Right cardiac atrium (tissue), 5 donors: ENCODE measurements around the gene SRXN1. TPM values are rescaled to one million over a fixed set of nuclear protein-coding genes. Genes with fewer than 3 reads are reported as not detected.

Source experiments
- ATAC-seq, 2 donors: fragments of 200-7000 bp; cut with Tn5 transposase; one replicate each; pipeline versions ENCODE4 v1.8.0 to v1.9.1; 2020; ENCODE audit warnings: moderate library complexity in 2 of 2, mild to moderate bottlenecking in 1 of 2
- DNase-seq, 3 donors: peaks; one replicate each; pipeline ENCODE4 v3.0.0-alpha.2; 2020
- H3K27ac ChIP-seq: one replicate; pipeline ENCODE4 v1.5.1; 2013; ENCODE audit warnings: mild to moderate bottlenecking, low read length, control low read depth, moderate library complexity
- H3K27me3 ChIP-seq: one replicate; pipeline ENCODE4 v1.6.1; 2013; ENCODE audit not compliant: control insufficient read depth, insufficient read depth
- H3K4me1 ChIP-seq: one replicate; pipeline ENCODE4 v1.6.1; 2013; ENCODE audit warnings: low read length; ENCODE audit not compliant: control insufficient read depth, insufficient read depth
- H3K4me3 ChIP-seq: one replicate; pipeline ENCODE4 v1.5.1; 2013; ENCODE audit warnings: low read length, control low read depth
- H3K9me3 ChIP-seq: one replicate; pipeline ENCODE4 v1.6.1; 2013; ENCODE audit warnings: low read length; ENCODE audit not compliant: control insufficient read depth
- WGBS: extraction: QIAGEN DNeasy Blood & Tissue Kit; methylation state at CpG from one replicate; pipeline ENCODE4 v1.1.7; 2013; 5-methylcytosine and 5-hydroxymethylcytosine counted together
- intact Hi-C, 4 donors: fragments of 100-400 bp; cut with DNase I; formaldehyde crosslinking; loops; one replicate each; pipeline versions ENCODE4 v1.11.0 to v1.14.0; 2022 to 2023
- polyA plus RNA-seq: library from polyadenylated mRNA; stranded (reverse); fragments of 200-250 nt; gene quantifications from one replicate; pipeline ENCODE4 v1.2.3, GENCODE V29; 2013
- total RNA-seq, 4 donors: library from RNA; stranded (reverse); fragmentation: NEBNext Ultra II Directional; extraction: Animal tissue kit (Norgen Biotek cat#: 25700); gene quantifications; one replicate each; pipeline ENCODE4 v1.2.1, GENCODE V29; 2021
- donor health status: healthy with polysubstance abuse.
- donor health status: DM: no; HTN: yes; CAD: no.
- donor health status: DM: no; HTN: no; CAD: no.
- donor health status: DM: no; HTN: yes; CAD: no; lungs with severe emphysema.
- donor health status: DM: yes; HTN: yes; CAD: no.

SRXN1 gene
- total and polyA plus RNA-seq, 5 donors: 23.9 to 50.2 (median 41.7) TPM

DNA sequence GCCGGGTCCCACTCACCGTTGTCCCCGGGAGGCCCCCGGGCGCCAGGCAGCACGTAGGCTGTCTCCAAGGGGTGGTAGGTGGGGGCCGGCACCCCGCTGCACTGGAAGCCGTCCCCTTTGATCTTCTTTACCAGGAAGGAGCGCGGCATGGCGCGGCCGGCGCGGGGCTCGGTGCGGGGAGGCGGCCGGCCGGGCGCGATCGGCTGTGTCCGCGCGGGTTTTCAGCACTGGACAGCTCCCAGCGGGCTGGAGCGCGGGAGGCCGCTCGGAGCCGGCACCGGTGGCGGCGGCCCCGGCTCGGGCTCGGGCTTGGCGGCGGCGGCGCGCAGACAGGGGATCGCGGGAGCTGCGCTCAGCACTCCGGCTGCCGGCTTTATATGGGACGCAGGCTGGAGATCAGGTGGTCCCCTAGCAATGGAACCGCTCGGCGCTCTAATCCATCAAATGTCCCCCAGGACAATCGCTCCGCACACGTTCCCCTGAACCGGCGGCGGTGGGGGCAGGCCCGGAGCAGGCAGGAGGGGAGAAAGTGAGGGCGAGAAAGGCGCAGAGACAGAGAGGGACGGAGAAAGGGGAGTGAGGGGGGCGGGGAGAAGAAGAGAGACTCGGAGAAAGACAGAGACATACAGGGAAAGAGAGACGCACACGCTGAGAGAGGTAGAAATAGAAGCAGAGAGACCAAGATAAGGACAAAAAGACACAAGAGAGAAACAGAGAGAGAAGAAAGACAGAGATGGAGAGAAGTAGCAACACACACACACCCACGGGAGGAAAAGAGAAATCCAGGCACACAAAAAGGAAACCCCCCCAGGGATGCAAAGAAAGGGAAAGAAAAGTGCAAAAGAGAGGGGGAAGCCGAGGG is 22.7 kb upstream of the SRXN1 start, which contains the start of gene SCRT2:
Gene SCRT2 (minus strand): TSS at position 350 of the 862 bp plus-strand sequence. CDS start 201 bp downstream, at position 149.
- Histone ChIP-seq H3K27me3 (no peaks in the 10 kb centered on the region), H3K9me3 (no peaks in the 10 kb centered on the region), H3K4me3 (no peak within 1 kb of the TSS), H3K4me1 (no peaks in the 10 kb centered on the region), H3K27ac (no peak within 1 kb of the TSS)
- ATAC-seq: peak; percentile 93 to 95
- under 1% methylated on average over 69 of the region's 69 CpGs for WGBS
- intact Hi-C loops: no loop called here
- peak; percentile 84 to 95 (median 94) for DNase-seq

DNA sequence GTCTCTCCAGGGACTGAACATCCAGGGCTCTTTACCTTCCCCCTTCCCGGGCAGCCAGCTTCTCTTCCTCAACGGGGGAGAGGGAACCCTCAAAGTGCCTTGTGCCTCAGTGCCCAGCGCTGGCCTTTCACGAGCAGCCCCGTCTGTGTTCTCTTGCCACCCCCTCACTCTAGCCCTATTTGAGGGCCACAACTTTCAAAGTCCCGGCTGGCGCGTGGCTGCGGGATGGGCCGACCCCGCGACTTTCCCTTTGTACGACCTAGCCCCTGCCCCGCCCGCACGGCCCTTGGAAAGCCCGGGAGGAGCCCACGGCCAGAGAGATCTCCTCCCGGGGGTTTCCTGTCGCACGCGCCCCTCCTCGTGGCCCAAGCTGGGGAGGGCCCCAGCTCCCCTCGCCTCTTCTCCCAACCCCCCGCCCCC is 22.0 kb upstream of the SRXN1 start:
- WGBS: 6% methylated on average over 25 of the region's 25 CpGs
- DNase-seq (no peak), ATAC-seq (no peak)
- no peak overlapping the region for H3K4me3 ChIP-seq
- intact Hi-C loops: no loop called here
- no peaks in the 10 kb centered on the region for H3K27me3 ChIP-seq
- H3K27ac ChIP-seq: no peak overlapping the region
- H3K4me1 ChIP-seq: no peaks in the 10 kb centered on the region
- H3K9me3 ChIP-seq: no peaks in the 10 kb centered on the region

GRCh38 chr20:673603-674001 is 20.6 kb upstream of the SRXN1 start:
- no peak for DNase-seq
- intact Hi-C loops: no loop called here
- Histone ChIP-seq H3K4me3 (no peak overlapping the region), H3K27me3 (no peaks in the 10 kb centered on the region), H3K4me1 (no peaks in the 10 kb centered on the region), H3K27ac (no peak overlapping the region), H3K9me3 (no peaks in the 10 kb centered on the region)
- ATAC-seq: no peak
- WGBS: 40% methylated on average over 3 of the region's 3 CpGs

DNA sequence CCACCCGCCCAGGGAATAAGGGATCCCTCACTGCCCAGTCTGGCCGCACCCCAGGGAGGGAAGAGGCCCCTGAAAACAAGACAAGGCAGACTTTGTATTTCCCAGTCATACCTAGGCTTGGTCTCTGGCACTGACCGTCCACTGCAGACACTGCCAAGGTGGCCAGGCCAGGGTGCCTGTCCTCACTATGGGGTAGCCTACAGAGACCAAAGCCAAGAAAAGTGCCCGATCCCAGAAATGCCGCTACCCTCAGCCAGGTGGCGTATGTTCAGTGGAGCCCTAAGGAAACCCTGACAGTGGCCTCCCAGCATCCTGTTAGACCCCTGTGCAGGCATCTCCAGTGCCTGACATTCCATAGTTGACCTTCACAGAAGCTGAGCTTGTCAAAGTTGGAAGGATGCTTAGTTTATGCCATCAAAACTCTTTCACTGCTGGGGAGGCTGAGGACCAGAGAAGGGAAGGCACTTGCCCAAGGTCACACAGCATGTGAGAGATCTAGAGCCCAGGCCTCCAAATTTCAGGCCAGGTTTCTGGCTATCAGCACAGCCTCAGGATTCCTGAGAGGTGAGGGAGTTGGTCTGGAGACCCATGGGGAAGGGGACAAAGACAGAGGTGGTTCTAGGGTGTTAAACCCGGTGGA is 20.1 kb upstream of the SRXN1 start:
- WGBS: 34% methylated on average over 7 of the region's 7 CpGs
- intact Hi-C loops: no loop called here
- Histone ChIP-seq H3K27ac (no peak overlapping the region), H3K9me3 (no peaks in the 10 kb centered on the region), H3K4me1 (no peaks in the 10 kb centered on the region), H3K27me3 (no peaks in the 10 kb centered on the region), H3K4me3 (no peak overlapping the region)
- DNase-seq (no peak), ATAC-seq (no peak)

GRCh38 chr20:671252-672030 is 18.4 kb upstream of the SRXN1 start:
- DNase-seq: peak in 1 of 3 donors; percentile 66
- no peak overlapping the region for H3K4me3 ChIP-seq
- H3K27me3 ChIP-seq: no peaks in the 10 kb centered on the region
- H3K9me3 ChIP-seq: no peaks in the 10 kb centered on the region
- ATAC-seq: no peak
- H3K4me1 ChIP-seq: no peaks in the 10 kb centered on the region
- intact Hi-C loops: no loop called here
- WGBS: 37% methylated on average over 9 of the region's 9 CpGs
- no peak overlapping the region for H3K27ac ChIP-seq

DNA sequence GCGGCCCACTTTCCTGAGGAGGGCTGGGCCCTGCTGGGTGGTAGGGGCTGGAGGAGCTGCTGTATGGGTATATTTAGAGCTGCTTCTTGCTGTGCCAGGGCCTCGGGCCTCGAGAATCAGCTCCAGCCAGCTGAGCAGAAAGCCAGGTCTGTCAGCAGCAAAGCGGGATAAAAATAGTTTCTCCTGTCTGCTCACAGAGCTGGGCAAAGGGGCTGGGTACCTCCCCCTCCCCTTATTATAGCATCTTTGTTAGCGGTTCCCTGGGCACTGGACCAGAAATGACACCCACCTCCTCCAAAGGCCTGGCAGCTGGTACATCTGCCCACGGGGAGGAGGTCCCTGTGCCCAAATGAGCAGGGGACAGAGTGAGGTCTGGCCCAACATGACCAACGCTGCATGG is 16.6 kb upstream of the SRXN1 start:
- no peak overlapping the region for H3K4me3 ChIP-seq
- ATAC-seq: peak; percentile 56 to 59
- H3K27me3 ChIP-seq: no peaks in the 10 kb centered on the region
- WGBS: 45% methylated on average over 7 of the region's 7 CpGs
- intact Hi-C loops: no loop called here
- no peaks in the 10 kb centered on the region for H3K4me1 ChIP-seq
- DNase-seq: peak in 2 of 3 donors; percentile 54 to 76
- no peaks in the 10 kb centered on the region for H3K9me3 ChIP-seq
- peak overlapping the region; percentile 16 for H3K27ac ChIP-seq

GRCh38 chr20:668638-669037 is 15.6 kb upstream of the SRXN1 start:
- no peaks in the 10 kb centered on the region for H3K27me3 ChIP-seq
- H3K9me3 ChIP-seq: no peaks in the 10 kb centered on the region
- DNase-seq: no peak
- WGBS: 67% methylated on average over 3 of the region's 3 CpGs
- H3K4me3 ChIP-seq: no peak overlapping the region
- H3K27ac ChIP-seq: peak overlapping the region; percentile 34
- H3K4me1 ChIP-seq: no peaks in the 10 kb centered on the region
- no peak for ATAC-seq
- intact Hi-C loops: no loop called here

DNA sequence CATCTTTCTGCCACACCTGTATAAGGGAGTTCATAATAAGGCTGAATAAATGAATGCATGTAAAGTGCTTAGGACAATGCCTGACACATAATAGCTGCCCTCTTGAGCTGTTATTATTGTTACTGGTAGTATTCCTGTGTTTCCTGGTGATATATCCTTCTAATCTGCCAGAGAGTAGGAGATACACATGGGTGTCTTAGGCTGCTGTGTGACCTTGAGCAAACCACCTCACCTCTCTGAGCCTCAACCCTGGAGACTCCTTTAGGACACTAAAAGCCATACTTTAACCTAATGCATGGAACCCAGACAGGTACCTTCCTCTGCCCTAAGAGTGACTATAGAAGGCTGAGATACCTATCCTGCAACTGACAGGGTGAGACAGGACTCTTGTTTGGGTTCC is 15.1 kb upstream of the SRXN1 start:
- no peak for ATAC-seq
- H3K4me3 ChIP-seq: no peak overlapping the region
- H3K4me1 ChIP-seq: no peaks in the 10 kb centered on the region
- H3K27ac ChIP-seq: no peak overlapping the region
- H3K27me3 ChIP-seq: no peaks in the 10 kb centered on the region
- no peak for DNase-seq
- intact Hi-C loops: no loop called here
- H3K9me3 ChIP-seq: no peaks in the 10 kb centered on the region

DNA sequence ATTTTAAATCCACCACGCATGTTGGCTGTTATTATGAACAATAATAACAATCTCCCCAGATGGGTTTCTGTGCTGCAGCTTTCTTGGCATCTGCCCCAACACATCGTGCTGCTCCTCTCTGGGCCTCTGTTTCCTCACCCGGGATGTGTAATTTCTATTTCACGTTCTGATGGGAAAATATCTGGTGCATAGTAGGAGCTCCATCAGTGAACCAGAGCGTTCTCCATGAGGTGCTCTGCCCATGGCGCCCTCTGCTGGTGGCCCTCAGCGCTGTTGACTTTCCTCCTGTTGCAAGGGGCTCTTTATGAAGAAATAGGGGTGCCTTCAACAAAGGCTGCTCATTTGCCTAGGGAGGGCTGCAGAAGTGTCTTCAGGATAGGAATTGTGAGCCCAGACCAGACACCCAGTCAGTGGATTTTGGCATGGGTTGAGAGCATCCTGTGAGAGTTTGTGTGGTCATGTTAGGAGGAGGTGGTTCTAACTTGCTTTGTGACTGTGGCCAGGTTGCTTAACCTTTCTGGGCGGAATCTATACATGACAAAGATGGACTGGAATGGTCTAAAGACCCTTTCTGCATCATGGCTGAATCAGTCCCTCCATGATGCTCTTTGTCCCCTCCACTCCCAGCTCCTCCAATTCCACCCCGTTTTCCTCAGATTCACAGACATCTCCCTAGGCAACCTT is 14.5 kb upstream of the SRXN1 start:
- Histone ChIP-seq H3K4me3 (no peak overlapping the region), H3K4me1 (no peaks in the 10 kb centered on the region), H3K27ac (no peak overlapping the region), H3K27me3 (no peaks in the 10 kb centered on the region), H3K9me3 (no peaks in the 10 kb centered on the region)
- DNase-seq: peak; percentile 50 to 88 (median 83)
- ATAC-seq: peak in 1 of 2 donors; percentile 19
- intact Hi-C loops: no loop called here
- WGBS: 27% methylated on average over 9 of the region's 9 CpGs

DNA sequence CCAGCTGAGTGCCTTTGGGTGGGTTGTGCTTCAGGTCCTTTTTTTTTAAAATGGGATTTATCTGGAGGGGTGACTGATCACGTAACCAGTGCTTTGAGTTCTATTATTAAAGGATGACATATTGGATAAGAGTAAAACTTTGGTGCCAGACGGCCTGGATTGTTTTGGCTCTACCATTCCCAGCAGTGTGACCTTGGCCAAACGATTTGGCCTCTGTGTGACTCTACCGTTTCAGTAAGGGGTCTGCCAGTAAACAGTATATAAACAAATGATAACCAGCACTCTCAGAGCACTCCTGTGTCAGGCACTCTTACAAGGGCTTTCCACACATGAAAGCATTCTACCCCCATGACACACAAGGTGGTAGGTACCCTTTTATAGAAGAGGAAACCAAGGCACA is 13.9 kb upstream of the SRXN1 start:
- H3K27ac ChIP-seq: peak overlapping the region; percentile 37
- H3K27me3 ChIP-seq: no peaks in the 10 kb centered on the region

More for the DNA sequence above, 13.9 kb upstream of the SRXN1 start:
- ATAC-seq (peak; percentile 34 to 36), DNase-seq (no peak)
- Histone ChIP-seq H3K4me1 (no peaks in the 10 kb centered on the region), H3K9me3 (no peaks in the 10 kb centered on the region), H3K4me3 (no peak overlapping the region)
- 24% methylated on average over 4 of the region's 4 CpGs for WGBS
- intact Hi-C loops: no loop called here
